HG03469 (cell line): ENCODE measurements around the gene DNAJC21.

ENCODE experiments used
- ATAC-seq: cut with Tn5 transposase; IDR thresholded peaks from one replicate; pipeline ENCODE4 v1.9.1; 2021; ENCODE audit warnings: mild to moderate bottlenecking, moderate library complexity, moderate number of reproducible peaks; ENCODE audit not compliant: unreplicated experiment

Gene DNAJC21

GRCh38 chr5:34929134-34929719 is at the start of gene DNAJC21:
TSS of gene DNAJC21 (plus strand) at chr5:34929559. CDS start at chr5:34929820, 261 bp downstream.
- ATAC-seq, result peak; percentile 80

GRCh38 chr5:34881246-34881645 is 48.1 kb upstream of the DNAJC21 start:
- ATAC-seq, result no peak

DNA sequence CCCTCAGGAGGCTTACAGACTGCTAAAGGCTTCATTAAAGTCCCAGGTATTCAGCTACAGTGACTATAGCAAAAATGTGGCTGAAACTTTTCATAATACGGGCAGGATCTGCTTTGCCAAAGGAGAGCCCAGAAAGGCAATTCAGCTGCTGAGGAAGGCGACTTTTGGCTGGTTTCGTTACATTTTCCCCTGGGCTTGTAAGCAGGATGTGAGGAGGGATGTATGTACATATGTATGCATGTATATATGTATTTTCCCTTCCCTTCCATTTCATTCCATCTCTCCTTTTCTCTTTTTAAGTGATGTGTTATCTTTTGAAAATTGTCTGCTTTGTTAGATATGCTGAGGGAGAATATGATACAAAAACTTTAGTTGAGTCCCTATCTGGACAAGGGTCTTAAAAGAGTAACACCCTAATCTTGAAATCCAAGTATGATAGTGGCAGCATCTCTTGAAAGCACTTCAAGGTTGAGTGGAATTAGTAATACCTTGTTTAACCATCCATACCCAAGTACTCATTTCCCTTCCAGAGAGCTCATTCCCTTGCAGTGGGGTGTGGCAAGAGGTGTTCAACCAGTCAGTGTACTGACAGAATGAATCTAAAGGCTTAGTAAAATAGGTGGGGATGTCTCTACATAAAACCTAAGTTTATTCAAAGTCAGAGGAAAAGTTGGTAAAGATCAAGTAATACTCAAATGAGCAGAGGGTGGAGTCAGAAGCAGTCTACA is 42.8 kb upstream of the DNAJC21 start:
- ATAC-seq, result no peak

- ATAC-seq, result no peak
Observed at GRCh38 chr5:34889394-34889793, 40.0 kb upstream of the DNAJC21 start.

DNA sequence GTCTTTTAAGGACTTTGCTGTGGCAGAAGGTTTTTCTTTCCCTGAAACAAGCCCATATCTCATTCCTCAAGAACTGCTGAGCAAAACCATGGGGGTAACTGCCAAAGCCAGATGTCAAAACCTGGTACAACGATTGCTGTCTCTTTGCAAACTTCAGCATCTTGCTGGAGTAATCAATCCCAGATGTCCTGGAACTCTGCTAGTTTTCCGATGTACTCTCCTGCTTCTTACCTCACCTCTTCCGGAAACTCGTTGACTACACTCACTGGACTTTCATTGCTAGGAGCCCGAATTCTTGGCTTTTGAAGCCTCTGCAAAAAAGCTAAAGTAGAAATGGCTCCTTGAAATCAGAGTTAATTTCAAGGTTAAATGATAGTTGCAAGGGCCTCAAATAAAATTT is 37.4 kb upstream of the DNAJC21 start:
- no peak for ATAC-seq

GRCh38 chr5:34892414-34892813 is 36.9 kb upstream of the DNAJC21 start:
- ATAC-seq, result no peak

- no peak for ATAC-seq
Observed at GRCh38 chr5:34894716-34895115, 34.6 kb upstream of the DNAJC21 start.

DNA sequence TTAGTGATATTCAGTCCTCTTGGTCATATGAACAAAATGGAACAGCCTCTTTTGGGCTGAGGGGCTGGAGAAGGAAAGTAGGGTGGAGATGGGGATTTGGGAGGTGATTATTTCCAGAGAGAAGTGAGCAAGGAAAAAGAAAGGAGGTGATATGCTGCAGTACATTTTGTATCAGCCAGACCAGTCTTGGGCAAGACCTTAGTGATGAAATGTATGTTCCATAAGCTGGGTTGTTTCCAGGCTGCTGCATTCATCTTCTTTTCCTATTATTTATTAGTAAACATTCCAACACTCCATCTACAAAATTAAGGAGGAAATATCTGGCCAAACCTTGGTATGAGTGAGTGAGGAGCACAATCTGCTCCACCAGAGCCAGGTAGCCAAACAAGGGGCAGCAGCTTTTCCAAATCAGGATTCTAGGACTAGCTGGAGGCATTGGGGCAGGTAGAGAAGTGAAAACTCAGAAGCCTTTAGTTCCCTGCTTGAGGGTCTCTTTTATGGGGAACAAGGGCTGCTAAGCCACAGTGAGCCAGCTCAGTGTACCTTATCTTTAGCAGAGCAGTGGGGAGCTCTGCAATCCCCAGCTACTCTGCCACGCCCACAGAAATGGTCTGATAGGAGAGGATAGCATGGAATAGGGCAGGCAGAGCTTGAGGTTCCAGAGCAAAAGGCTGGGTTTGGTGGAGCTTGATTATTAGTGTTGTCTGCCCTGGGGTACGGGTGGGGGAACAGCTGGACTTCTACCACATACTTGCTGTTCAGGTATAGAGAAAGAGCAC is 33.5 kb upstream of the DNAJC21 start:
- no peak for ATAC-seq

GRCh38 chr5:34897646-34898045 is 31.7 kb upstream of the DNAJC21 start:
- ATAC-seq, result no peak

DNA sequence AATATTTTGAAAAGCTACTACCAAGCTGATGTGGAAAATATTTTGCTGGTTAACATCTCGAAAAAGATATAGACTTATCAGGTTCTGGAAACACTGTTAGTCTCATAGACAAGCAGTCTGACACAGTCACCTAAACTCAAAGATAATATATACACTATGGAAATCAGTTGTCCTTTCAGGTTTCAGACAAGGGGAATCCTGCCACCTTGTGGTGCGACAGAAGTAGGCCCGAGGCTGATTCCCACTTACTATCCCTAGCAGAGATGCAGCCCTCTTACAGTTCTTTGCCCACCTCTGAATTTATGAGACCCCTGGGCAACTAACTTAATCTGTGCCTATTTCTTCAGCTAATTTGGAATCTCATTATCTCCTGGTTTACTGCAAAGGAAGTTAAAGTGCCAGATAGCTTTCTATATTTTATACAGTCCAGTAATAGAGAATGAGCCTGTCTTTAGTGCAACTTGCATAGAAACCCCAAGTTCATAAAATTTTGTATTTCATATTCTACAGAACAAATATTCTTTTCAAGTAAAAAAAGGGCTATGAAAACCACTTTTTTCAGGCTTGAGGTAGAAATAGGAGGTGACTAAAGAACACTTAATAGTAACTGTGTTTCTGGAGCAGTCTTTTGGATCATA is 31.0 kb upstream of the DNAJC21 start:
- peak; percentile 76 for ATAC-seq

DNA sequence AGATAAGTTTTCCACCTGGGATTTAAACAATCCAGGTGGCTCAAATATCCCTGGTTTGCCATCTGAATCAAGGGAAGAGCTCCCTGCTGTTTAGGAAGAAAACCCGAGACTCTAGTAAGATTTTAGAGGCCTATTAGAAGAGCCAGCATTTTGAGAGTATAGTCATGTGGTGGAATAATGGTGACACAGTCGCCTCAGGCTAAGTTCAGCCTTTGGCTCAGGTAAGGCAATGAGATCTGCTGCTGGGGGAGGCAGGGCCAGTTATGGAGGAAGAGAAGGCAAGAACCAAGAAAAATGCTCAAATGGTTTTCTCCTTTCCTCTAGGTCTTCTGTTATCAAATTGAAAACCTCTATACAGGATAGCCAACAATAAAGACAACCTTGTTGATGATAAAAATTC is 30.3 kb upstream of the DNAJC21 start:
- no peak for ATAC-seq

- ATAC-seq, result no peak
Observed at GRCh38 chr5:34900652-34901051, 28.7 kb upstream of the DNAJC21 start.

DNA sequence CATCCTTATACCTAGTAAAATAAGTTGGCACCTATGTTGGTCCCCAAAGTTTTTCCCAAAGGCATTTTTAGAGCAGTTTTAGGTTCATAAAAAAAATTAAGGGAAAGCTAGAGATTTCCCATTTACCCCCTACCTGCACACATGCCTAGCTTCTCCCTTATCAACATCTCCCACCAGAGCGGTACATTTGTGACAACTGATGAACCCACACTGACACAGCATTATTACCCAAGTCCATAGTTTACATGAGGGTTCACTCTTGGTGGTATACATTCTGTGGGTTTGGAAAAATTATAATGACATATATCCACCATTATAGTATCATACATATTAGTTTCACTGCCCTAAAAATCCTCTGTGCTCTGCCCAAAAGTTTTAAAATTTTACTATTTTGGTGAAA is 26.1 kb upstream of the DNAJC21 start:
- no peak for ATAC-seq

DNA sequence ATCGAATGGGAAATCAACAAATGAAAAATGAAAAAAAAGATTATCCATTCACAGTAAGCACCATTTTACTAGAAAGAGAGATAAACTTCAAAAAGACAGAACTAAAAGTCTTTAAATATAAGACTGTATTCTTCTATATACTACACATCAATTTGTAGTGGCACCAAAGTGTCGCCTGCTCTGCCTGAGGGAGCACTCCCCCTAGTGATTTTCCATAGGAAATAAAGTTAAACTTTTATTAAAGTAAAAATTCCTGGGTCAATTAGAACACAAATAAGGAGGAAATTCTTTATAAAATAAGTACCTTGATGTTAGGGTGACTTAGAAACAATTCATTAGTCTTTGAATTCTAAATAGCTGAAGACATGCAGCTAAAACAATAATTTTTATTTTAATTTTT is 23.8 kb upstream of the DNAJC21 start:
- no peak for ATAC-seq

GRCh38 chr5:34913072-34913471 is 16.3 kb upstream of the DNAJC21 start:
- no peak for ATAC-seq

DNA sequence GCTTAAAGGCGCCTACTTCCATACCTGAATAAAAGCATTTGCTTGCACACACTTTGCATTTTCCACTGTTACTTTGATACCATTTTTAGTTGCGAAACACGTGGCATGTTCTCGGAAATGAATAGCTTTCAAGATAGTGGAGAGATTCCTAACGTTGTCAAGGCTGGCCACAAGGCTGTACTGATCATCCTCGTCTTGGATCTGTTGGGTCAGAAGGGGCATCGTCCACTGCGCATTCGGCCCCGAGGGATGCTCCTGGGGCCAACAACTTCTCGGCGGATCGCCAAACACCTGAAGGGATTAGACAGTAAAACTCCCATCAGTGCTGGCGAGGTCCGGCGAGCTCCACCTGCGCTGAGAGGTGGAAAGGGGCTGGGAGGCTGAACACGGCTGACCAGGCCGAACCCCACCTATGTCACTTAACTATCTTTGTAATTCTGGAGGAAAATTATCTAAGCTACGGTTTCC is 14.7 kb upstream of the DNAJC21 start:
- ATAC-seq, result no peak

DNA sequence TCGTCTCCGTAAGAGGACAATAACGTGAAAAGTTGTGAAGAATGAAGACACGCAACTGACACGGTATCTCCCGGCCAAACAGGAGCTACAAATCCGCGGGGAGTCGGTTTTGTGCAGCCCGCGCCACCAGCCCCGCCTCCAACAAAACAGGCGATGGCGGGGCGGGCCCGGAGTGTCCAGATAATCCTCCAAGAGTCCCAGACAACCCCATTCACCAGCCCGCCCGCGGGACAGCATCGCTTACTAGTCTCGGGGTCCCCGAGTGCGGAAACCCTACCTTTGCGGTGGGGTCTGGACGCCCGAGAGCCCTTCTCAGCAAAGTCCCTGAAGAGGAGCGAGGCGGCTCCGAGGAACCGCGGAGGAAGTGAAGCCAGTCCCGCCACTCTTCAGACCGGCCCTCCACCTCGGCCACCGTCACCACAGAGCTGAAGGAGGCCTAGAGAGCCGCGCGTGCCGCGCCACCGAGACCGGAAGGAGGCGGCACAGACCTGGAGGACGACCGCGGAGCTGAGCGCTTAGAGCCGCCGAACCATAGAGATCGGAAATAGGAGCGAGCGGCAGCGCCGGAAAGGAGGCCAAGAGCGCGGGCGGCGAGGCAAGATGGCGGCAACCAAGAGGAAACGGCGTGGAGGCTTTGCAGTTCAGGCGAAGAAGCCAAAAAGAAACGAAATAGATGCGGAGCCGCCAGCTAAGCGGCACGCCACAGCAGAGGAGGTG is 14.1 kb upstream of the DNAJC21 start, which contains the start of the genes BRIX1 and RAD1:
Gene BRIX1, plus strand, starts transcription at position 573 of the 717 bp plus-strand sequence. Its CDS starts 28 bp downstream, at position 601.
Gene RAD1, minus strand, starts transcription at position 366 of the 717 bp plus-strand sequence. CDS start 612 bp downstream, outside the sequence.
- peak; percentile 97 for ATAC-seq

DNA sequence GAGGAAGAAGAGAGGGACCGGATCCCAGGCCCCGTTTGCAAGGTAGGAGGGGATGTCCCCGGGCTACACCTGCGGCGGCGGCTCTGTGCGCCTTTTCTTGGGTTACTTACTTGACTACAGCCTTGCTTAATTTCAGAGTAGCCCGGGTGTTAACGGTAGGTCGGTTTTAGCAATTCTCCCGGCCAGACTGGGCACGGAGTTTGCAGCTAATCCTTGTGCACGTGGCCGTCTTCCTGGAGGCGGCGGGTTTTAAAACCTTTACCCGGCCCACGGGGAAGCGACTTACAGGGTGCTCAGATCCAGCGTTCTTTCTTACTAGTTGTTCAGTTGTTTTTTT is 13.5 kb upstream of the DNAJC21 start:
- ATAC-seq, result no peak

- ATAC-seq, result no peak
Observed at GRCh38 chr5:34916518-34916917, 12.8 kb upstream of the DNAJC21 start.

- ATAC-seq, result no peak
Observed at GRCh38 chr5:34918025-34918424, 11.3 kb upstream of the DNAJC21 start.

DNA sequence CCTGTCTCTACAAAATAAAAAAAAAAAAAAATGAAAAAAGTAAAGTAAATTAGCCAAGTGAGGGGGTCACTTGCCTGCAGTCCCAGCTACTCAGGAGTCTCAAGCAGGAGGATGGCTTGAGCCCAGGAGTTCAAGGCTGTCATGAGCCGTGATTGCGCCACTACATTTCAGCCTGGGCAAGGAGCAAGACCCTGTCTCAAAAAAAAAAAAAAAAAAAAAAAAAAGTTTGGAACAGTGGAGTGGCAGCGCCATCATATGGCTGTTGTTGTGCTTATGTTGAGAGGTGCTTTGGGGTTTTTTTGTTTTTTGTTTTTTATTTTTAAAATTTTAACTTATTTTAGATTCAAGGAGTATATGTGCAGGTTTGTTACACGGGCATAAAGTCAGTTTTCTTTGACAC is 10.3 kb upstream of the DNAJC21 start:
- no peak for ATAC-seq
